IPS DF 6.9 (cell line): ENCODE results near the gene MYCT1.

Experiments
- DNase-seq: peaks from one replicate; pipeline ENCODE4 v3.0.0-alpha.2; 2013; ENCODE audit warnings: low read depth, low spot score
- H3K27ac ChIP-seq: one replicate; pipeline ENCODE4 v1.5.1; 2013; ENCODE audit warnings: low read length, control low read depth
- H3K27me3 ChIP-seq: 2 replicates; pipeline ENCODE4 v1.6.1; 2013; ENCODE audit warnings: mild to moderate bottlenecking, low read length; ENCODE audit not compliant: control insufficient read depth, insufficient read depth
- H3K36me3 ChIP-seq: 2 replicates; pipeline ENCODE4 v1.6.1; 2013; ENCODE audit warnings: low read length; ENCODE audit not compliant: control insufficient read depth, insufficient read depth
- H3K4me1 ChIP-seq: 2 replicates; pipeline ENCODE4 v1.6.1; 2013; ENCODE audit warnings: low read length; ENCODE audit not compliant: control insufficient read depth, insufficient read depth
- H3K4me3 ChIP-seq: 2 replicates; pipeline ENCODE4 v1.5.1; 2013; ENCODE audit warnings: mild to moderate bottlenecking, low read length
- H3K9me3 ChIP-seq: 2 replicates; pipeline ENCODE4 v1.6.1; 2013; ENCODE audit warnings: low read length, inconsistent platforms; ENCODE audit not compliant: control insufficient read depth, insufficient read depth
- WGBS: extraction: QIAGEN DNeasy Blood & Tissue Kit; methylation state at CpG from one replicate; pipeline ENCODE4 v1.1.7; 2013; ENCODE audit warnings: mixed read lengths, missing lambda C conversion rate; ENCODE audit not compliant: insufficient read length, insufficient coverage; 5-methylcytosine and 5-hydroxymethylcytosine counted together

MYCT1 gene

DNA sequence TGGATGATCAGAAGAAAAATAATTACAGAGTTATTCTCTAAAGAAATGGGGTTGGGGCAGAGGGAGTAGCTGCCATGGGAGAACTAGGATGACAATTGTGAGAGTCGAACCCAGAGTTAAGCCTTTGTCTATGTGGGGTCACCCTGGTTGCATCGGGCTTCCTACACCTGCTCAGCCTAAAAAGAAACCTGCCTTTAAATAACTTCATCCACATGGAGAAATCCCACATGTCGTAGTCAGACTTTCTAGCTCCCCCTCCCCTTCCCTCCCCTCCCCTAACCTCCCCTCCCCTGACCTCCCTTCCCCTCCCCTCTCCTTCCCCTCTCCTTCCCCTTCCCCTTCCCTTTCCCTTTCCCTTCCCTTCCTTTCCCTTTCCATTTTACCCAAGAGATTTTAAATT lies 67.6 kb downstream of the MYCT1 start:
- Histone ChIP-seq H3K27ac (no peak overlapping the region), H3K27me3 (no peaks in the 10 kb centered on the region), H3K9me3 (no peaks in the 10 kb centered on the region), H3K4me3 (no peak overlapping the region), H3K36me3 (no peaks in the 10 kb centered on the region), H3K4me1 (no peaks in the 10 kb centered on the region)
- no CpG with 5 or more reads among the region's 3 CpGs for WGBS
- DNase-seq, result no peak

DNA sequence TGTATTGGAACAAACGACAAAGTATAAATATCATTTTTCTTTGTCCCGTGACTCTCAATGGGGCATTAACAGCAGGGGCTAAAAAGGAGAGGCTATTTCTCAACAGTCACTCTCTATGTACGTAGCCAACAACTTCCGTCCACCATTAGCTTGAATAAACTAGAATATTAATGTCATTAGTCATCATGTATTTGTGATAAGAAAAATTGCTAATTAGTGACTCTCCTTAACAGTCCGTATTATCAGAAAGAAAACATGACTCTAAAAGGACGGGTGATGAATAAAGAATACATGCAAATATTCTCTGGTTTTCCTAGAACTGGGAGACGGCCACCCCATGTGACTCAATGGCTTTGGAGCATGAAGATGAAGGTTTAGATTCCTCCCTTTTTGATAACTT lies 71.5 kb downstream of the MYCT1 start:
- H3K9me3 ChIP-seq, result no peaks in the 10 kb centered on the region
- WGBS, result no CpG with 5 or more reads among the region's 7 CpGs
- H3K27me3 ChIP-seq, result no peaks in the 10 kb centered on the region

GRCh38 chr6:152769993-152770392 lies 72.3 kb downstream of the MYCT1 start:
- no peaks in the 10 kb centered on the region for H3K9me3 ChIP-seq
- no peaks in the 10 kb centered on the region for H3K36me3 ChIP-seq
- H3K4me3 ChIP-seq, result no peak overlapping the region
- WGBS, result no CpG with 5 or more reads among the region's 2 CpGs
- DNase-seq, result no peak
- H3K27me3 ChIP-seq, result no peaks in the 10 kb centered on the region
- no peak overlapping the region for H3K27ac ChIP-seq
- no peaks in the 10 kb centered on the region for H3K4me1 ChIP-seq

More for the DNA sequence above, 71.5 kb downstream of the MYCT1 start:
- no peak for DNase-seq
- Histone ChIP-seq H3K36me3 (no peaks in the 10 kb centered on the region), H3K27ac (no peak overlapping the region), H3K4me1 (no peaks in the 10 kb centered on the region), H3K4me3 (no peak overlapping the region)

- no peak overlapping the region for H3K27ac ChIP-seq
- no peaks in the 10 kb centered on the region for H3K36me3 ChIP-seq
- WGBS, result no CpG with 5 or more reads among the region's 5 CpGs
- H3K4me3 ChIP-seq, result no peak overlapping the region
- DNase-seq, result no peak
- H3K4me1 ChIP-seq, result no peaks in the 10 kb centered on the region
- H3K9me3 ChIP-seq, result no peaks in the 10 kb centered on the region
- H3K27me3 ChIP-seq, result no peaks in the 10 kb centered on the region
Observed at GRCh38 chr6:152771061-152771687, 73.5 kb downstream of the MYCT1 start.
